DMS153 (cell line): ENCODE results near the gene STOM.

Experiments
- DNase-seq: peaks from one replicate; lab custom pipeline; 2025; lab: John Stamatoyannopoulos, UW

STOM gene

DNA sequence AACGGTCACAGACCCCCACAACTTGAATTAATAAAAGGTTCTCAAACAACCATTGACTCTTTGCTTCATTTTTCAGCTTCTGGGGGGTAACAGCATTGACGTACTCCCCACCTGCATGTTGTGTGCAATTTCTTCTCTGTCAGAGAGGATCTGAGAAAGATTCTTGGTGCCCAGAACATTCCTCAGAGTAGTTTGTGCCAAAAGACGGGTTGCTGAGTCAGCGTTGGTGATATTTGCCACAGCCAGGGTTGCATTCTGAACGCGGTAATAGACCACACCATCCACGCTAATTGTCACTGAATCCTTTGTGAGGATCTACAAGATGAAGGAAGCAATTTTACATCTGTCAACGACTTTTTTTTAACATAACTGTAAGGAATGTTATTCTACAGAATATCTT lies 21.0 kb downstream of the STOM start:
- no peak for DNase-seq

DNA sequence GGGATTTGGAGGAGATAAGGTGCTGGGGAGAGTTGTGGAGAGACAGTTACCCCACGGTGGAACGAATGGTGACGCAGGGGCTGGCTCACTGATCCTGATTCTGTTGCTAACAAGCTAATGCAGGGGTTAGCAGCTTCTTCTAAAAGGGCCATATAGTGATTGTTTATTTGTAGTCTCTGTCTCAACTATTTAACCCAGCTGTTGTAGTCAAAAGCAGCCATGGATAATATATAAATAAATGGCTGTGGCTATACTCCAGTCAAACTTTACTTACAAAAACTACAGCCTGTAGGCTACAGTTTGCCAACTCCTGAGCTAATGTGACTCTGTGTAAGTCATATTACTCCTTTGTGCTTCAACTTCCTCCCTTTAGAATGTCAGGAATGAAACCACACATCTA lies 21.8 kb downstream of the STOM start:
- DNase-seq: no peak

DNA sequence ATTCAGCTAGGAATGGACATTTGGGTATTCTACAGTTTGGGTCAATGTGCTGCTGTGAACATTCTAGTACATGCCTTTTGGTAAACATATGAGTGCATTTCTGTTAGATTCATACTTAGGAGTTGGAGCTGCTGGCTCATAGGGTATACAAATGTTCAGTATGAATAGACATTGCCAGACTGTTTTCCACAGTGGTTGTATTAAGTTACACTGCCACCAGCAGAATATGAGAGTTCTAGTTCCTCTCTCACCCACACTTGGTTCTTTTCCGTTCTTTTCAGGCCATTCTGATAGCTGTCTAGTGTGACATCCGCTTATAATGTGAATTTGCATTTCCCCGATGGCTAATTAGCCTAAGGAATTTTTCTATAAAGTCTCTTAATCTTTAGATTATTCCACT lies 25.0 kb downstream of the STOM start:
- no peak for DNase-seq

DNA sequence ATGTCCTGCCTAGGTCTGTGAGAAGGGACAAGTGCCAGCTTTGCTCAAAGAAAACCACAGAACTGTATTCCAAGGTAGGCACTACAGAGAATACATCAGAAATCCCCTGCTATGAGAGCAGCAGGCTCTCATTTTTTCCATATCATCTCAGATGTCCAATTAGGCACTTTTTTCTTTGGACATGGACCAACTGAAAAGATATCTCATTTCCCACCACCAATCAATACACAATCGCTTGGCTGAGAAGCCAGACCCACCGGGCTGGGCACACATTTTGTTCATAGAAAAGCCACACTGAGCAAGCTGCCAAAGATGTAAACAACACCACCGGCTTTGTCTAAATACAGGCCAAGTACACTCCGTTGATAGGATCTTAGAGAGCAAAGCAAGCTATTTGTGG lies 25.9 kb downstream of the STOM start:
- no peak for DNase-seq

DNA sequence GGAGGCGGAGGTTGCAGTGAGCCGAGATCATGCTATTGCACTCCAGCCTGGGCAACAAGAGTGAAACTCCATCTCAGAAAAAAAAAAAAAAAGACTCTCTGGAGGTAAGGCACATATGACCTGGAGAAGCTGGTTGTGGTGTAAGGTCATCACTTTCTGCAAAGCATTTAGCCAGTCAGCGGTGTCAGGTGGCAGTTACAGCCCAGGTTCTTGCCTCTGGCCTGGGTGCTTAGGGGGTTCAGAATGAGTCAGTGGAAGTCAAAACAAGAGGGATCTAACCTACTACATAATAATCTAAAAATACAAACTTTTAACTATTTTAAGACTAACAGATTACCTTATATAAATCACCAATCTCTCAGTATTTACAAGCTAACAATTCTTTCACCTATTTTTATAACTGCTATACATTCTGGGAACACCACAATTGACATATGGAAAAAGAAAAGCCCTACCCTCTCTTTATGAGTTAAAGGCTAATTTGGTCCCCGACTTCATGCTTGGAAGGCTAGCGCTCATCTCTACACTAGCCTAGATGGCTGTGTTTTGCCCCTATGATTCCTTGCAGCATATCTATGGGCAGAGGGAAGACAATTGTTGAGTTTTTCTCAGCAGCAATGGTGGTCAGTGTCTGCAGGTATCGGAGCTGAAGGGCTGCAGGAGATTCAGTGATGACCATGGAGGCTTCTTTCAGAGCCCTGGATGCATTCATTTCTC lies 29.2 kb downstream of the STOM start:
- DNase-seq: no peak

DNA sequence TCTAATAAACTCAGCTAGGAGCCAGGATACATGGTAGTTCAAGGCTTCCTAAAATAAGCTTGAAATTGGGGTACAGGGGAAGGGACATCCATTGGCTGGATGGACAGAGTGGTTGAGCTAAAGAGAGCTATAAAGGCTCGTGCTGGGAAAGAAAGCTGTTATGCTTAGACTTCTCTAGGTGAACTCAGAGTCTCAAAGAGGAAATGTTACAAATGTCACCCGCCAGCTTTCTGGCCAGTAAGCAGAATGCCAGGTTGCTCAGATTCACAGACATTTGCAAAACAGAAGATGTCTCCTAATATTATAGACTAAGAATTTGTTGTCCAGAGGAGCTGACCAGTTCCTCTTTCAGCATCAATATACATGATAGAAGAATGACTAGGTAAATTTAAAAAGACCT lies 30.6 kb downstream of the STOM start:
- DNase-seq: no peak

DNA sequence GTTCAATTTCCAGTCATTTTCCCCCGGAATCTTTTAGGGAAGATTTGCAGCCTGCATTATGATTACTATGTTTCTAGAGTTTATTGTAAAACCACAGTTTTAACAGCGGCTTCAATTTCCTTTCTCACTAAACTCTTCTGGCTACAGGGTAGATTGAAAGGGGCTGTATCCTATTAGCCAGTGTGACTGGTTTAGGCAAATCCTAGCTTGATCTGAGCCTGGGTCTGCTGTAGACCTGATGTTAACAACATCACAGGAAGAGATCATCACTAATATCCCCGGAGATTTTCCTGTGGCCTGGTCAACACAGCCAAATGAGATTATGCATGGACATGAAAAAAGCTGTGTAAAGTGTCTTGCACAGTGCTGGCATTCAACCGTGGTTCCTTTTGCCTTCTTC lies 33.4 kb downstream of the STOM start:
- no peak for DNase-seq

DNA sequence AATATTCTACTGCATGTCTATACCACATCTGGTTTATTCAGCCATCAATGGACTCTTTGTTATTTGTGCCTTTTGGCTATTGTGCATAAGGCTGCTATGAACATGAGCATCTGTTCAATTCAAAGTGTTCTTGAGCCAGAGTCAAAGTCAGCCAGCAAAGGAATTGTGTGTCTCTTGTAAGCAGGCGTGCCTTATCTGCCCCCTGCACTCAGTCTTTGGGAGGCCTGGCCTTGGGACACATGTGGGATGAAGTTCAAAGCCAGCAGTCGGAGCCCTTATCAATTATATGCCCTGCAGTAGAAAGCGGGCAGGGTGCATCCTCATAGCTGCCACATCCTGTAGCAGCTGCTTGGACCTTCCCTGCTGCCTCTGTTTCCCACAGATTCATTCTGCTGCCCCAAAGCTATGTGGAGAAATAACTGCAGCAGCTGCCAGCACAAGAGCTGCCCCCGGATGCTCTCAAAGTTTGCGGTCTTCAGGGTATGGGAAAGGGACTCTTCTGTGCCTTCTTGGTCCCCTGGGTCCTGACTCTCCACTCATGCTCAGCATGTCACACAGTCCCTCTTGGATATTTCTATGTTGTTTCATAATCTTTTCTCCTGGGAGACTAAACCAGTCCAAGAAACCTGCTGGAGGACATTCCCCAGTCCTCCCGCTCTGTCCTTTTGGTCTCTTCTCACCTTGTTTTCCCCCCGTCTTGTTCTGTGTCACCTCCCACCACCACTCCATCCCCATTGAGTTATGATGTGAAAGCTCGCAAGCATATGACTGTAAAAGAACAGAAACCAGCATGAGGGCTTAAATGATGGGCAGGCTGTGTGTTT lies 35.9 kb downstream of the STOM start:
- no peak for DNase-seq

DNA sequence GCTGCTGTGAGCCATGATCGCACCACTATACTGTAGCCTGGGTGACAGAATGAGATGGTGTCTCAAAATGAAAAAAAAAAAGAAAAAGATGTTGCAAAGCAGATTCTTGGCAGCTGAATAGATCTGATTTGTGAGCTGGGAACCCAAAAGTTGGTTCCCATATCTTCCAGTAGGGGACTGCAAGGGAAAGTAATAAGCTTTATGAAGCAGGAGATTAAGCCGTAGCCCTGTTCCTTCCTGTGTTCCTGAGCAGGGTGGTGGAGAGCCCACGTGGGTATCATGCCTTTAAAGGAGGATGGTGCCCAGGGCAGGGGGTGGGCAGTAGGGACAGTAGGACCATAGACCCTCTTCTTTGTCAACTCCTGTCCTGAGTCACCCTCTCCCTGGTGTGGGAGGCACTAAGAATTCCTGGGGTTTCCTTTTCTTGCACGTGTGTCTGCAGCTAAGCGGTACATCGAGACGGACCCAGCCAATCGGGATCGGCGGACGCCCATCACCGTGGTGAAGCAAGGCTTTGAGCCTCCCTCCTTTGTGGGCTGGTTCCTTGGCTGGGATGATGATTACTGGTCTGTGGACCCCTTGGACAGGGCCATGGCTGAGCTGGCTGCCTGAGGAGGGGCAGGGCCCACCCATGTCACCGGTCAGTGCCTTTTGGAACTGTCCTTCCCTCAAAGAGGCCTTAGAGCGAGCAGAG lies 37.9 kb downstream of the STOM start:
- DNase-seq: no peak

DNA sequence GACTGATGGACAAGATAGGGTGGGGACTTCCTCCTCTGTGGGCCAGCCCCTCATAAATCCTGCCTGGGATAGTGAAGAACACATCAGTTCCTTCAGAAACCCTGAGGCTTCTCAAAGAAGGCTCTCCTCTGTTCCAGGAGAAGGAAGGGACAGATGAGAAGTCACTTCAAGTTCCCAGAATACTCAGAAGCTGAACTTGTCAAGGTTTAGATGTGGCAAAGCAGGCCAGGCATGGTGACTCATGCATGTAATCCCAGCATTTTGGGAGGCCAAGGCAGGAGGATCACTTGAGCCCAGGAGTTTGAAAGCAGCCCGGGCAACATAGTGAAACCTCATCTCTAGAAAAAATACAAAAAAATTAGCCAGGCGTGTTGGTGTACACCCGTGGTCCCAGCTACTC lies 38.5 kb downstream of the STOM start:
- no peak for DNase-seq

DNA sequence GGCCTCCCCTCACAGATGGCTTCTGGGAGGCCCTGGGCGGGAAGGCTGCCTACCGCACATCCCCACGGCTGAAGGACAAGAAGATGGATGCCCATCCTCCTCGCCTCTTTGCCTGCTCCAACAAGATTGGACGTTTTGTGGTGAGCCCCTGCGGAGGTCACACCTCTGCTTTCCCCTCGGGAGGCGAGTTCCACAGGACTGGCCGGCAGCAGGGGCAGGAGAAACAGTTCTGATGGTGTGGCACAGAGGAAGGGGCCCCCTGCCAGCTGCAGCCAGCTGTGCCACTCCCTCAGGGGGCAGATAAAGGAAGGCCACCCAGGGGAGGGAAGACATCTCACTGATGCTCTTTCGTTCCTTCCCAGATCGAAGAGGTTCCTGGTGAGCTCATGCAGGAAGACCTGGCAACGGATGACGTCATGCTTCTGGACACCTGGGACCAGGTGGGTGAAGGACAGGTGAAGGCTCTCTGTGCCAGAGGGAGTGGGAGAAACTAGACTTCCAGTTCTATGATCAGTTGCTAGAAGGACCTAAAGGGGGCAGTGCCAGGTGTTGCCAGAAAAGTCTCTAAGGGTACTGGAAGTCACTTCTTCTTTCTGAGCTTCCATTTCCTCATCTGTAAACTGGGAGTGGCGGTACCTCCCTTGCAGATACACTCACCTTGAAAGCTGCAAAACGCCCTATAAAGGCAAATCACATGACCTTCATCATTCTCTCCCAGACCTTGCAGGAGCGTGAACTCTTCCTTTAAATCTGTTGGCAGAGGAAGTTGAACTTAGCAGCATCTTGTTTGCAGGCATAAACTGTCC lies 41.0 kb downstream of the STOM start:
- DNase-seq: no peak

DNA sequence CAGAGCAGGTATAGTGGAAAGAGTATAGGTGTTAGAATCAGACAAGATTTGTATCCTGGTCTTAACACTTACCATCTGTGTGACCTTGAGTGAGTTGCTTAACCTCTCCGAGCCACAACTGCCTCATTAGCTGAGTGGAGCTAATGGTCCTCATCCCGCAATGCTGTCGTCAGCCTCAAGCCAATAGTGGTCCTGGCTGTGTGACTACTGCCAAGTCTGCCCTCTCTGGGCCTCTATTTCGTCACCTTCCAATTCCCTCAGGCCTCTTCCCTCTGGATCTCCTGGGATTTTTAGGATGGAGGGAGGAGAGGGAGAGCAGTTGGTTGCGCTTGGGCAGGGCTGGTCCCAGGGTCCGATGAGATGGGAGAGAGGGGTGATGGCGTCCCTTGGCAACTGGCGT lies 41.6 kb downstream of the STOM start:
- DNase-seq: no peak

DNA sequence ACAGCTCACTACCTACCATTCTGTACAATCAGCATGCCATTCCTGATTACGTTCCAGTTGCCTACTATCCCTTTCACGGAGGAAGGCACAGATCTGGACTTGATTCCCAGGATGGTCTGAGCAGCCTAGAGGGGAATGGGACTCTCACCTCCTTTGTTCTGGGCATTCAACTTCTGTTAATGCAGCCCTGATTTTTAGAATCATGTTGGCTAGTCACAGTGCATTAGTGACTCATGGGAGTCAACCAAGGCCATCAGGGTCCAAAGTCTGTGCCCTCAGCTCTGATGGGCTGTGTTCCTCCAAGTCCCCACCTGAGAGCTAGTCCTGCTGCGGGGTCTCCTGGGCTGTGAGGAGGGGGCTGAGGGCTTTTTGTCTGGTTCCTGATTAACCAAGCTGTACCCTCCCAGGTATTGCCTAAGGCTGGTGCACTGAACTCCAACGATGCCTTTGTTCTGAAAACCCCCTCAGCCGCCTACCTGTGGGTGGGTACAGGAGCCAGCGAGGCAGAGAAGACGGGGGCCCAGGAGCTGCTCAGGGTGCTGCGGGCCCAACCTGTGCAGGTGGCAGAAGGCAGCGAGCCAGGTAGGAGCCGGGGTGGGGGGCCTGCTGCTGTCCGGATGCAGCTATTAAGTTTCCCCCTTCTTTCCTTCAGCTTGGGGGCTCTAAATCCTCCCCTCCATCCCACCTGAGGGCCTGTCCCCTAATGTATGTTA lies 43.0 kb downstream of the STOM start:
- DNase-seq: no peak

DNA sequence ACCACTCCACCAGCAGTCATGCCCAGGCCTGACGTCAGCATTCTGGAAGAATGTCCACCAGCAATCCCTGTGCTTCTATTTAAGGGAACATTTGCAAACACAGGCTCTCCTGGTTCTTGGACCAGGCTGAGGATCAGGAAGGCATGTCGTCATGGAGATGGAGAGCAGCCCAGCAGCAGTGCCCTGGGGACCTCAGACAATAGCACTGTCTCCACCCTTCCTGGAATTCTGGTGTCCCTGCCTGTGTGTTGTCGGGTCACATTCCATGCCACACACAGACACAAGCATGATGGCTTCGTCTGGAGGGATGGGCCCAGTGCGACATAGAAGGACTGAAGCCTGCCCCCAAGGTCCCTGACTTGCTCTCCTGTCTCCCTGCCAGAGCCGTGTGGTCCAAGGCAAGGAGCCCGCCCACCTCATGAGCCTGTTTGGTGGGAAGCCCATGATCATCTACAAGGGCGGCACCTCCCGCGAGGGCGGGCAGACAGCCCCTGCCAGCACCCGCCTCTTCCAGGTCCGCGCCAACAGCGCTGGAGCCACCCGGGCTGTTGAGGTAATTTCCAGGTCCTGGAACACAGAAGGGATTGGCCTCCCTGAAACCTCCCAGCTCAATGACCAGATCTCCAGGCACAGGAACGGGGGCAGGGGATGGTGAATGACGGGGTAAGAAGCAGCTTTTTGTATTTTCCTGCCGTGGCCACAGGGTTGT lies 43.8 kb downstream of the STOM start:
- peak; percentile 46 for DNase-seq

DNA sequence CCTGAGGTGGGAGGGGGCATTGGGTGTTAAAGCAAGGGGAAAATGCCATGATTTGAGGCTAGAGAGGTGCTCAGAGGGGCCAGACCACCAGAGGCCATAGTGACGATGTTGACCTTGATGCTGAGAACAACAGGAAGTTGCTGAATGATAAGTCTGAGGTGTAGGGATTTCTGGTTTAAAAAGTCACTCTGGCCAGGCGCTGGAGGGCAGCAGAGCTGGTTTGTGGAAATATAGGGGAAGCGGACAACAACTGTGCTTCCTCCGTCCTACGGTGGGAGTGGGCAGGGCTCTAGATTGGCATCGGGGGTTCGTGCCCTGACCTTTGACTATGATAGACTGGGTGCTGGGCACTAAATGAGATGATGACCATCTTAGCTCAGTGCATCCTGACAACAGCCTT lies 44.7 kb downstream of the STOM start:
- DNase-seq: no peak

DNA sequence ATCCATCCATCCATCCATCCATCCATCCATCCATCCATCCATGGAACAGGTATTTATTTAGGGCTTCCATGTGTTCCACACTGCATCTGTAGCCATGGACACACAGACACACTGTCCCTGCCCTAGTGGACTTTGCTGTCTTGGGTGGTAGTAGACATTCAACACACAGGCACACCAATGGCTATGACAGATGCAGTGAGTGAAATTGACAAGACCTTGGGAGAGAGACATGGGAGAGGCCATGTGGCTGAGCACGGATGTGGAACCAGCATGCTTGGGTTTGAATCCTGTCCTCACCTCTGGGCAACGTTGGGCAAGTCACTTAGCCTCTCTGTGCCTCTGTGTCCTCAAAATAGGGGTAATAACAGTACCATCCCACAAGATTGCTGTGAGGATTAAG lies 45.3 kb downstream of the STOM start:
- no peak for DNase-seq

DNA sequence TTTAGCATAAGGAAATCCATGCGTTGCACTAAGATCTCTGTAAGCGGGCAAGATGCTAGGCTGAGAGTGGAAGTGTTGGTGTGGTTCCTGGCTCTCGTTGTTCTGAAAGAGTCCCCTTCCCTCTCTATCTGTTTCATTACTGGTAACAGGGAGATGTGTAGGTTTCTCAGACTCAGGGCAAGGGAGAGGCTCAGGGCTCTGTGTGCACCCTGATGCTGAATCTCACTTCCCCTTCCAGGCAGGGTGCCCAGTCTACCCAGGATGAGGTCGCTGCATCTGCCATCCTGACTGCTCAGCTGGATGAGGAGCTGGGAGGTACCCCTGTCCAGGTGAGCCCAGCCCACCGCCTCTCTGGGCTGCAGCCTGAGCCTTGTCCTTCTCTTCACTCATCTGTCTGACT lies 45.7 kb downstream of the STOM start:
- no peak for DNase-seq

DNA sequence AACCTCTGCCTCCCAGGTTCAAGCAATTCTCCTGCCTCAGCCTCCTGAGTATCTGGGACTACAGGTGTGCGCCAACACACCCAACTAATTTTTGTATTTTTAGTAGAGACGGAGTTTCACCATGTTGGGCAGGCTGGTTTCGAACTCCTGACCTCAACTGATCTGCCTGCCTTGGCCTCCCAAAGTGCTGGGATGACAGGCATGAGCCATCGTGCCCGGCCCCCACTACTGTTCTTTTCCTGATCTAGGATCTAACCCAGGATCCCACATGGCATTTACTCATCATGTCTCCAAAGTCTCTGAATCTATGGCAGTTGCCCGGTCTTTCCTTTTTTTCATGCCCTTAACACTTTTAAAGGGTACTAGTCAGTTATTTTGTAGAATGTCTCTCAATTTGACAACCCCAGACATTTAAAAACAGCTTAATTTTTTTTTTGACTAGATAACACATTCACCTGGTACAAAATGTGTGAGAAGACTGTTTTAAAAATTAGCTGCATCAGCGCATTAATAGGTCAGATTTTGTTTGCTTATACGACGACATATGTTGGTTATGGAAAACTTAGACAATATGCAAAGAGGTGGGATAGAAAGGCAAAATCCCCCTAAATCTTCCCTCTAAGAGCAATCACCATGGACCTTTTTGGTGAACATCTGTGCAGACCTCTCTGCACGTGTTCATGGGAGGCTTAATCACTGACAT lies 46.5 kb downstream of the STOM start:
- DNase-seq: no peak

DNA sequence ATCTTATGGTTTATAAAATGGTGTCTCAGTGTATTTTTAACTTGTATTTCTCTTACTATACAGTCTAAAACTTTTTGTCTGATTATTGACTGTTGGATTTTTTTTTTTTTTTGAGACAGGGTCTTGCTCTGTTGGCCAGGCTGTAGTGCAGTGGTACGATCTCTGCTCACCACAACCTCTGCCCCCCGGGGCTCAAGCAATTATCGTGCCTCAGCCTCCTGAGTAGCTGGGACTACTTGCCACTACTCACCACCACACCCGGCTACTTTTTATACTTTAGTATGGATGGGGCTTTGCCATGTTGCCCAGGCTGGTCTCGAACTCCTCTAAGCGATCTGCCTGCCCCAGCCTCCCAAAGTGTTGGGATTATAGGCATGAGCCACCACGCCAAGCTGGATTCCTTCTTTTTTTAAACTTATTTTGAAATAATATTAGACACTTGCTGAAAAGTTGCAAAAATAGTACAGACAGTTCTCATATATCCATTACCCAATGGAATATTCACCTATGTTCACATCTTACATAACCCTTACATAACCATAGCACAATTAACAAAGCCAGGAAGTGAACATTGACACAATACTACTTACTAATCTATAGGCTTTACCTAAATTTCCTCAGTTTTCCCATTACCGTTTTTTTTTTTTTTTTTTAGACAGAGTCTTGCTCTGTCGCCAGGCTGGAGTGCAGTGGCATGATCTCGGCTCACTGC lies 47.2 kb downstream of the STOM start:
- no peak for DNase-seq
